CD4-positive, alpha-beta T cell treated with Interleukin-21 for 1 hour (primary cell): Measurements from ENCODE around the gene ATCAY.
"Not testable (repeated sequence)": the region's sequence is repeated elsewhere in the genome, so short reads cannot be mapped to it uniquely, and the experiment has no call there.

ENCODE experiments used
- DNase-seq: peaks from one replicate; pipeline ENCODE4 v3.0.0-alpha.2; 2020

The ATCAY gene

DNA sequence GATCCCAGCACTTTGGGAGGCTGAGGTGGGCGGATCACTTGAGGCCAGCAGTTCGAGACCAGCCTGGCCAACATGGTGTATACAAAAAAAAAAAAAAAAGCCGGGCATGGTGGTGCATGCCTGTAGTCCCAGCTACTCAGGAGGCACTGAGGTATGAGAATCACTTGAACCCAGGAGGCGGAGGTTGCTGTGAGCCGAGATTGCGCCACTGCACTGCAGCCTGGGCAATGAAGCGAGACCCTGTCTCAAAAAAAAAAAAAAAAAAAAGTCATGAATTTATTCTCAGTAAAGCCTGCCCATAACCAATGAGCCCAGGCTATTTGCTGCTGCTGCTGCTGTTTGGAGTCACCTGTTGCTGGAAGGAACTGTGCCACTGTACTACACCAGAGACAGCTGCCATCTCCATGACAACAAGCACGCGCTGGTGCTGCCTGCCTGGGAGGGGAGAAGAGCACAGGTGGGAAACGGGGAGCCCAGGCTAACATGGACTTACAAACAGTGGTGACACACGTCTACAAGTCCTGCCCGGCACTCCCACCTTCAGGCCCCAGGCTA is 23.0 kb upstream of the ATCAY start:
- no peak for DNase-seq

DNA sequence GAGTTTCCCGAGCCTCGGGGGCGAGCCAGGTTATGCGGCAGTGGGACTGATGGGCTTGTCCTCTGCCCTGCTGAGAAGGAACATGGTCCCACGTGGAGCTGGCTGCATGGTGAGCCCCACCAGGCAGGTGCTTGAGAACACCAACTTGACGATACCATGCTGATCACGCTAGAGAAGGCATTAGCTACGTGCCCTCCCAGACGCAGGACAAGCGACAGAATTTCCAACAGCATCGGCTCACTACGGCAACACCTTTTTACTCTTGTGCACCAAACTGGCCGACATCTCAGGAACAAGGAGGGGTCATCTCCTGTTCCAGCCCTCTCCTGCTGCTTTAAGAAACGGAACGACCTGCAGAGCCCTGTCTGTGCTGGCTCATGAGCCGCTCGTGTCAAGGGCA is 20.0 kb upstream of the ATCAY start:
- DNase-seq, result no peak

DNA sequence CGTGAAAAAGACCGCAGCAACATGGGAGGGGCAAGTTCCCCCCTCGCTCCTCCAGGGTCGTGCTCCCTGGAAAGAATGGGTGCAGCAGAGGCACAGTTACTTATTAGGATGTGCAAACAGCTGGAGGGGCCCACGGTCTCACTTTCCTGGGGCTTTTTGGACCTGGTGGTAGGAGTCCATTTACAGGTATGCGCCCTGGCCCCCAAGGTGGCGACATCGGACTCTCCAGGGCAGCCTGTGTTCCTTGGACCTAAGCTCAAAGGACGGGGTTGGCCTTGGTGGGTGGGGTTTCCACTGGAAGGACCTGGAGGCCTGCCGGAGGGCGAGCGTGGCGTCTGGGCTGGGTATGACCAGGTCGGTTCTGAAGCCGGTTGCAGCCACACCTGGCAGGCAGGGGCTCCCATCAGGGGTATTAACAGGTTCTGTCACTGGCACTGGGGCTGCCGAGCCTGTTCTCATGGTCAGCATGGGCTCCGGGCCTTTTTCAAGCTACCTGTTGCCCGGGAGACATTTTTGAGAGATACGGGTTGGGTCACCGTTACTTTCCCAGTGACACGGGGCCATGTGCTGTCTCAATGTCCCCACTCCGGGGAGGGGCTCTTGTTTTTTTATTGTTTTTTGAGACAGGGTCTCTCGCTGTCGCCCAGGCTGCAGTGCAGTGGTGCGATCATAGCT is 17.5 kb upstream of the ATCAY start:
- DNase-seq, result no peak

DNA sequence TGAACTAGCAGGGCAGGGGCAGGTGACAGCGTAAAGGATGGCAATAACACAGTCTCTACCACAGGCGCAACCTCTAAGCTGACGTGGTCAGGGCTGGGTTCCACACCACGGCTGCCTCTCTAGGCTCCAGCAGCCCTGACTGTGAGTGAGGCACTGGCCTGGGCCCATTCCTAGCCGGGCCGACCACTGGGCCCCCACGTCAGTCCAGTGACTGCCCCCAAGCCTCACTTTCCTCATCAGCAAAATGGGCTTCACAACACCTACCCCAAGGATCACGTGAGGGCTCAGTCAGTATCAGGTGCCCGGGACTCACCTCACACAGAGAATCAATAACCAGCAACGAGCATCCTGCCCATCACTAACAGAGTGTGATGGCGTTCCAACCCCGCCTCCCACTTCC is 16.8 kb upstream of the ATCAY start:
- DNase-seq, result no peak

DNA sequence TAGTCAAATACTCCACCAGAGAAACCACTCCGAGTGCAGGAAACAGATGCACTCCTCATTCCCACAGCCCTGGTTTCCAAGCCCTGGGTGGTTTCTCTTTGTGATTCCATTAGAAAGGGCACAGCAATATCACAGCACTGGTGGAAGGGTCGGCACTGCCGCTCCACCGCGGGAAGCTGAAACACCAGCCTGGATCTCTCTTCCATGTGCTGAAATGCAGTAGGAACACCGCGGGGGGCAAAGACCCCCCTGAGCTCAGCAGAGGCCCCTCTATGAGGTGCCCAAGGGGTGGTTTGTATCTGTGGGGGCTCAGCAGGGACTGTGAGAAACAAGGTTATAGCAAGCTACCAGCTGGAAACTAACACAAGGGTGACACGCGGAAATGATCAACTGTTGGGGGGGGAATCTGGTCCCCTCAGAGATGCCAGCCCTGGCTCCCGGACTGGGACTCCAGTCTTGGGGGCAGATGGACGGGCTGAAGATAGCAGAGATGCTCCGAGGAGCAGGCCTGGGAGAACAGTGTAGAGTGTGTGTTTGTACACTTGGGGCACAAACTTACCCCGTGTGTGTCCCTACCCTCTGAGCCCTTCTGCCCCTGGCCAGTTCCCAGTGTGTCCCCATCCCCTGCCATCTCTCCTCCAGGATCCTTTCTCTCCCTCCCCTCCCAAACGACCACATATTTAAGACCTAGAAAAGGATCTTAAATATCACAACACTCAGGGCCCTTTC is 13.4 kb upstream of the ATCAY start:
- DNase-seq, result no peak

DNA sequence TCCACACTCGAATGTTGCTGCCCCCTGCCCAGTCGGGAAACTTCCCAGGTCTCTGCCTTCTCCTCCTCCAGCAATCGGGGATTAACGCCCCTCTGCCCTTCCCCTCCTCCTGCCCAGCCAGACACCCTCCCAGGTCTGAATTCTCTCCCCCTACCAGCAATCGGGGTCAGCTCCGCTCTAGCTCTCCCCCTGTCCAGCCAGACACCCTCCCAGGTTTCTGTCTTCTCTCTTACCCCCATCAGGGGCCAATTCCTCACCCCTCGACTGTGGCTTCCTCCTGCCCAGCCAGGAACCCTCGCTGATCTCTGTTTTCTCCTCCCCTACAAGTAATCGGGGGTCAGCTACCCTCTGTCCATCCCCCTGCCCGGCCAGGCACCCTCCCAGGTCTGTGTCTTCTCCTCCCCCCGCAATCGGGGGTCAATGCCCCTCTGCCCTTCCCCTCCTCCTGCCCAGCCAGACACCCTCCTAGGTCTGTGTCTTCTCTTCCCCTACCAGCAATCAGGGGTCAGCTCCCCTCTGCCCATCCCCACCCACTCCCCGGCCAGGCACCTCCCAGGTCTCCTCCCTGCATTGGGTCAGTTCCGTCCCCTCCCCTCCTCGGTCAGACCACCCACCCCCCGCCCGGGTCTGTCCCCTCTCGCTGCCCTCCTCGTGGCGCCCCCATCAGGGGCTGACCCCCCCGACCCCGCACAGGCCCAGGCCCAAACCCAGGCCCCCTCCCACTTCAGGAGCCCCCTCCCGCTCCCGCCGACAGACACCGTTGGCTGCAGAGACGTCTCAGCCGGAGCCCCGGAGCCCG is 12.3 kb upstream of the ATCAY start:
- no peak for DNase-seq

DNA sequence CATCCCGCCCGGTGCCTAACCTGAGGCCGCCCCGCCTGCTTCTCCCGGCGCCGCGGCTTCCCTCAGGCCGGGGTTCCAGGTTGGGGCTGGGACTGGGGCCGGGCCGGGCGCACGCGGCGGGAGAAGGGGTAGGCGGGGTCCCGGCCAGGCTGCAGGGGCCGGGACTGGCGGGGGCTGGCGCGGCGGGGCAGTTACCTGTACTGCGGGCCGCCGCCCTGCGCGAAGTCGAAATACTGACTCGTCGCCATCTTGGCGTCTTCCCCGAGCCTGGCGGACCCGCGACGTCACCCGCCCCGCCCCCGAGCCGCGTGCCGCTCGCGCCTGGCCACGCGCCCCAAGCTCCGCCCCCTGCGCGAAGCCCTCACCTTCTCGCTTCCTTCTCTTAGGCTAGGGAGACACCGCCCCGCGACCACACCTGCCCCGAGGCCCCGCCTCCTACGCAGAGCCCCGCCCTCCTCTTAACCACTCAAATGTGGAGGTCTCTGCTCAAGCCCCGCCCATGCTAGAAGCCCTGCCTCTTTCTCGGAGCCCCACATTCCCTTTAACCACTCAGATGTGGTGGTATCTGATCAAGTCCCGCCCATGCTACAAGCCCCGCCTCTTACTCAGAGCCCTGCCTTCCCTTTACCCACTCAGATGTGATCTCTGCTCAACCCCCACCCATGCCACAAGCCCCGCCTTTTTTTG is 11.6 kb upstream of the ATCAY start, which contains the start of gene ZFR2:
Gene ZFR2 (minus strand): TSS at position 269 of the 687 bp plus-strand sequence. CDS start 21 bp downstream, at position 248.
- DNase-seq, result peak; percentile 26

DNA sequence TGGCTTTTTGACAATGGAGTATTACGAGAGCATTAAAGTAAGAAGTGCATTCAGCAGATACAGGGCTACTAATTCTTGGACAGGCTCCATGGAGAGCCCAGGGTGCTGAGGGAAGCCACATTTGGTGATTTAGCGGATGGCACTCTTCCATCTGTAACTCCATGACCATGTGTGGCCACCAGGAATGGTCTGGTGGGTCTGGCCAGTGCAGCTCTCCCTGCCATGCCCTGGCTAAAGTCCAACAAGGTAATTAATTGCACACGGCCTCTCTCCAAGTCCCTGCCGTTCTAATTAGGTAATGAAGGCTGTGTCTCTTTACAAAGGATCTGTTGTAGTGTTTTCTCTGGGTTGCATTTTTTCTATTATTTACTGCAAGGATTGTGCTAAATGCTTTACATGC is 7.3 kb upstream of the ATCAY start:
- DNase-seq, result no peak

DNA sequence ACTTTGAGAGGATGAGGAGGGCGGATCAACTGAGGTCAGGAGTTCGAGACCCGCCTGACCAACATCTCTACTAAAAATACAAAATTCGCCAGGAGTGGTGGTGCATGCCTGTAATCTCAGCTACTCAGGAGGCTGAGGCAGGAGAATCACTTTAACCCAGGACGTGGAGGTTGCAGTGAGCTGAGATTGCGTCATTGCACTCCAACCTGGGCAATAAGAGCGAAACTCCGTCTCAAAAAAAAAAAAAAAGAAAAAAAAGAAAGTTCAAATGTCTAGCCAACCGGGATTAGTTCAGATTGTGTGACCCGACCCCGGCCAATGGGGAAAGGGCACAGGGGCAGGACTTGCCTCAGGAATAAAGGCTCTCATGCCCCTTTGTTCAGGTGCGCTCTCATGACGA is 5.8 kb upstream of the ATCAY start:
- not testable (repeated sequence) for DNase-seq

DNA sequence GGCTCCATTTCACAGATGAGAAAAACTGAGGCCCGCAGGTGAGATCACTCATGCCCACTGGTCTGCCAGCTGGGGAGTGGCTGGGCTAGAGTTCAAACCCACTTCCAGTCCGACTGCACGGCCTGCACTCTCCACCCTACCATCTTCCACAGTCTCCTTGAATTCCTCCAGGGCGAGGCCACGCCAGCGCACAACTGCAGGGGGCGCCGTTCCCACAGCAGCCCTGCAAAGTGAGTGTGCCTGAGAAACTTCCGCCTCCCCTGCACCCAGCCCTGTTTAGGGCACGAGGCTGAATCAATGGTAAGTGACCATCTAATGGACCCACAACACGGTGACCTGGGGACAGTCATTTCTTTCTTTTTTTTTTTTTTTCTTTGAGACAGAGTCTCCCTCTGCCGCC is 829 bp upstream of the ATCAY start:
- DNase-seq, result no peak

DNA sequence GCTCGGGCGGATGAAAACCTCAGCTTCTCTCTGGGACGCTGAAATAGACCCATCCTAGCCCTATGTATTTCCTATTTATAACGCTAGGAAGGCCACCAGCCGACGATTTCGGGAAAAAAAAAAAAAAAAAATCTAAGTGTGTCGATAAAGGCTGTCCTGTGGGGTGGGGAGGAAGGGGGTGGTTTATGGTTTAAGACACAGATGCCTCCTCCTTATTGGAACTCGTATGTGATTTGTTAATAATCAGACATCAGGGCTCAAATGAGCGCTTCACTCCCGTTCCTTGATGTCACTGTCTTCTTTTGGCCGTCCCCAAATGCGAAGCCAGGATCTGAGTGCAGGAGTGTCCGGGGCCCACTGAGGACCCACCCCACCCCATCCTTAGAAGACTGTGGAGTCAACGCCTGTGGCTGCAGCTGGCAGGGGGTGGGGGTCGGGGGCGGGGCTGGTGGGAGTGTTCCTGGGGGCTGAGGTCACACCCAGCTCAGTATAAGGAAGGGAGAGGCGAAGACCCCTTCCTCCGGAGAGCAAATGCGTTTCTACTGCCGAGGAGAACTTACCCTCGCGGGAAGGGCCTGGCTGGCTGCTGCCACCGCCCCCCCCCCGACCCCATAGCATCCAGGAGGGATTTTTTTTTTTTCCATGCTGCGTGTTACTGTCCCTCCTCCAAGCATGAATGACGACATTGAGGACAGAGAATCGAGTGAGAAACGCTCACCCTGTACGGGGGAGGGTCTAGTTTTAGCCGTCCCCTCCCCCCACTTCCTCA is 971 bp downstream of the ATCAY start:
- no peak for DNase-seq

DNA sequence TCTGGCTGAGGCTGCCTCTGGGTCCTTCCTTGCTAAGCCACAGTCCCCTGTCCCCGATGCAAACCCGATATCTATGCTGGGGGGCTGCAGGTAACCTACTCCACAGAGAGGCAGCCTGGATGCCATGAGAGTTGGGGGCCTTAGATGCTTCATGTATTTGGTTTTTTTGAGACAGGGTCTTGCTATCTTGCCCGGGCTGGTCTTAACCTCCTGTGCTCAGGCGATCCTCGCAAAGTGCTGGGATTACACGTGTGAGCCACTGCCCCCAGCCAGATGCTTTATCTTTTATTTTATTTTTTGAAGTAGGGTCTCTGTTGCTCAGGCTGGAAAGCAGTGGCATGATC is 1.5 kb downstream of the ATCAY start:
- DNase-seq, result no peak

DNA sequence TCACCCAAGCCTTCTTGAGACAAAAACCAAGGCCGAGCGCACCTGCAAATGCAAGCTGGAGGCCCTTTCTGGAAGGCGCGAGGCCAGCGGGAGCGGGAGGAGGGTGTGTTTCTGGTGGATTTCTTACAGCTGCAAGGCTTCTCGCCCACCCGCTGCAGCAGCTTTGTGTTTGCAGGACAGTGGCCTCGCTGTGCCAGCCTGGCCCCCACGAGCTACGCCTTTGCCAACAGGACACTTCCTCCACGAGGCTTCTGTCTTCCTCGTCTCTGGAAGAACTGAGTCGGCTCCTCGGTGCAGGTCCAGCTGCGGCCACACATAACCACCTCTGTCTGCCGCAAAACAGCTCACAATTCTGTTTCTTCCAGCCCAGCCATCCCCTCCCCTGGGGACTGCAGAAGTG is 10.1 kb downstream of the ATCAY start:
- DNase-seq, result no peak

DNA sequence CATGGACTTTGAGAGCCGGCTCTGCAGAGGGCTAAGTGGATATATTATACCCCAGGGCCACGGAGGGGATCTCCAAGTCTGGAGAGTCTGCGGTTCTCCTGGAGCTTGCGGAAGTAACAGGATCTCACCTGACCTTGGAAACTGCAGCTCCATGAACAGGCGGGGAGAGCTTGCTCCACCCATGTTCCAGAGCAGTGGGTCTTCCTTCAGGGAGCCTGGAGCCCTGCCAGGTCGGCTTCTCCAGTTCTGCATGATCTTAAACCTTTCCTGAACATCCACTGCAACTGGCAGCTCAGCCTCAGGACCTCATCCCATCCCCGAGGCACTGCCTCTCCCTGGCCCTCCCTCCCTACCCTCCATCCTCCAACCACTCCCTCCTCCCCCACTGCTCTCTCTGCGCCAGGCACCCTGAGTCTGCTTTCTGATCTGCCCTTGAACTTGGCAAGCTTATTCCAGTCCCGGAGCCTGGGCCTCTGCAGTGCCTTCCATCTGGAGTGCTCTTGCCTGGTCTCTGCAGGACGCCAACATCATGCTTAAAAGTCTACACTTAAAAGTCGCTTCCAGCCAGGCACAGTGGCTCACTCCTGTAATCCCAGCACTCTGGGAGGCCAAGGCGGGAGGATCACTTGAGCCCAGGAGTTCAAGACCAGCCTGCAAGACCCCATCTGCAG is 13.2 kb downstream of the ATCAY start:
- no peak for DNase-seq

DNA sequence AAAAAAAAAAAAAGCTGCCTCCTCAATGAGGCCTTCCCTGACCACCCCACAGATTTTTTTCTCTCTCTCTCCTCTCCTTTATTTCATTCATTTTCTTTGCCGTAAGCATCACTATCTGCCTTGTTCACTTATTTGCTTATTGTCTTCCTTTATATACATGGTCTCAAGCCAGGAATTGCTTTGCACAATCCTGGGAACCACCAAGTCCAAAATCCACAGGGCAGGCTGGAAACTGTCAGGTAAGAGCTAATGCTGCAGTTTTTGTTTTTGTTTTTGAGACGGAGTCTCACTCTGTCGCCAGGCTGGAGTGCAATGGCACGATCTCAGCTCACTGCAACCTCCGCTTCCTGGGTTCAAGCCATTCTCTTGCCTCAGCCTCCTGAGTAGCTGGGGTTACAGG is 14.5 kb downstream of the ATCAY start:
- not testable (repeated sequence) for DNase-seq

DNA sequence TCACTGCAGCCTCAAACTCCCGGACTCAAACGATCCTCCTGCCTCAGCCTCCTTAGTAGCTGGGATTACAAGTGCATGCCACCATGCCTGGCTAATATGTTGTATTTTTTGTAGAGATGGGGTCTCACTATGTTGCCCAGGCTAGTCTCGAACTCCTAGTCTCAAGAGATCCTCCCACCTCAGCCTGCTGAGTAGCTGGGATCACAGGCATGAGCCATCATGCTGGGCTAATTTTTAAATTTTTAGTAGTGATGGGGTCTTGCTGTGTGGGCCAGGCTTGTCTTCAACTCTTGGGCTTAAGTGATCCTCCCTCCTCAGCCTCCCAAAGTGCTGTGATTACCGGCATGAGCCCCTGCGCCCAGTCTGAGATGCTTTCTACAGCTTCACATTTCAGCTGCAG is 15.3 kb downstream of the ATCAY start:
- no peak for DNase-seq

DNA sequence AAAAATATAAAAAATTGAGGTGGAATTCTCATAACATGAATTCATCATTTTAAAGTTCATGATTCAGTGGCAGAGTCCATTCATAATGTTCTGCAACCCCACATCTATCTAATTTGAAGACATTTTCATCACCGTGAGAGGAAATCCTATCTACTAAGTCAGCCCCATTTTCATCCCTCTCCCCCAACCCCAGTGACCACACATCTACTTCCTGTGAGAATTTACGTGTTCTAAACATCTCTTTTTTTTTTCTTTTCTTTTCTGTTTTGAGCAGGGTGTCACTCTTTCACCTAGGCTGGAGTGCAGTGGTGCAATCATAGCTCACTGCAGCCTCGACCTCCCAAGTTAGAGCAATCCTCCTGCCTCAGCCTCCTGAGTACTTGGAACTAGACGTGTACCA is 17.5 kb downstream of the ATCAY start:
- DNase-seq, result peak; percentile 2

DNA sequence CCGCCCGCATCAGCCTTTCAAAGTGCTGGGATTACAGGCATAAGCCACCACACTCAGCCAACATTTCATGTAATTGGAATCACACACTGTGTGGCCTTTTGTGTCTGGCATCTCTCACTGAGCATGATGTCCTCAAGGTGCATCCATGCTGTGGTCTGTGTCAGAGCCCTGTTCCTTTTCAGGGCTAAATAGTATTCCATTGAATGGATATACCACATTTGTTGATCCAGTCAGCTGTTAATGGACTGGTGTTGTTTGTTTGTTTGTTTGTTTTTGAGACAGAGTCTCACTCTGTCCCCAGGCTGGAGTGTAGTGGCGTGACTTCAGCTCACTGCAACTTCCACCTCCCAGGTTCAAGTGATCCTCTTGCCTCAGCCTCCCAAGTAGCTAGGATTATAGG is 17.9 kb downstream of the ATCAY start:
- DNase-seq, result no peak

DNA sequence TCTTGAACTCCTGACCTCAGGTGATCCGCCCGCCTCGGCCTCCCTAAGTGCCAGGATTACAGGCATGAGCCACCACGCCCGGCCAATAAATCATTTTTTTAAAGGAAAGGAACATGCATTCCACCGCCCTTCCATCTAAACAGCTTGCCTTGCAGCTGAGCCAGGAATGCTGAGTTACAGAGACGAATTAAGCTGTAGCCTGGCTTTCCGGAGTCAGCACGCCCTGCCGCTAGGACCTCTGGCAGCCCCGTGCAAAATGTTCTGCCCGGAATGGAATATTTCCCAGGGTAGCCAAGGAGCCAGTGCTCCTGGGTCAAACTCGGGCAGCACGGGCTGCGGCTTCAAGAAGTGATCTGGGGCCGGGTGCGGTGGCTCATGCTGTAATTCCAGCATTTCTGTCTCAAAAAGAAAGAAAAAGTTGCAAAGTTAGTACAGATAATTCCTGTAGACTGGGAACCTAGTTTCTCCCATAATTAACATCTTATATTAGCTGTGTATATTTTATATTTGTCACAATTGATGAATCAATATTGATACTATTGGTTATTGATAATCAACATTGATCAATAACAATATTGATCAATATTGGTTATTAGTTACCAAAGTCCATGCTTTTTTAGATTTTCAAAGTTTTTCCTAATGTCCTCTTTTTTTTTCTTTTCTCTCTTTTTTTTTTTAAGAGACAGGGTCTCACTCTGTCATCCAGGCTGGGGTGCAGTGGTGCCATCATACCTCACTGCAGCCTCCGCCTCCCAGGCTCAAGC is 19.2 kb downstream of the ATCAY start:
- DNase-seq, result no peak

DNA sequence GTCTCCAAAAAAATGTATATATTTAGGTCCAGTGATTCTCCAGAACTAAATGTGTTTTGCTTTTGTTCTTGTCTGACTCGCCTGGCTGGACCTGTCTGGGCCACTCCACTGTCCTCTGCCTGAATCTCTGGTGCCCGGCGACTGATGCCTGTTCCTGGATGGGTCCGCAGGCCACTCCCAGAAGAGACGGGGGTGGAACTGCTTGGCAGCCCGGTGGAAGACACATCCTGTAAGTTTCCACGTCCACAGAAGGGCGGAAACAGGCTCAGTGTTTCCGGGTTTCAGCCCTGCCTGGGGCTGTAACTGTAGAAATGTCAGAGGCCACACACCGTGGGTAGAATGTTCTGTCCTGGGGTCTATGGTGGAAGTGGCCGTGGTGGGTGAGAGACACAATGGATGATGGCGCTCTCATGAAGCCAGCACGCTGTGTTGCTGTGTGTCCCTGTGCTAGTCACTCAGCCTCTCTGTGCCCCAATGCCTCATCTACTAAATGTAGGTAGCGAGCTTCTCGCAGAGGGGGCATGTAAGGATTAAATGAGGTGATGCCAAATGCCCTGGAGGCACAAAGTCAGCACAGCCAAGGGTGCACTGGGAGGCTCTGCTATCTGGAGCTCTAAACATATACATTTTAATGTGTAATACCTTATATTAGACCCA is 22.0 kb downstream of the ATCAY start:
- no peak for DNase-seq
